Liver (tissue), 9 donors: ENCODE results near the gene SNX18. TPM values are rescaled to one million over a fixed set of nuclear protein-coding genes. Genes with fewer than 3 reads are reported as not detected.

Experiments used
- DNase-seq: peaks from one replicate; pipeline ENCODE4 v3.0.0-alpha.2; 2017; ENCODE audit warnings: low spot score
- H3K27ac ChIP-seq, 2 donors: one replicate each; pipeline ENCODE4 v1.7.0; 2013; ENCODE audit warnings: inconsistent platforms in 2 of 2, low read length in 2 of 2, control low read depth in 1 of 2, low read depth in 1 of 2, mild to moderate bottlenecking in 1 of 2
- H3K27me3 ChIP-seq, 4 donors: one replicate each; pipeline versions ENCODE4 v1.6.1 to v1.7.0; 2013; ENCODE audit warnings: low read length in 3 of 4, inconsistent platforms in 1 of 4, mild to moderate bottlenecking in 1 of 4, moderate library complexity in 1 of 4; ENCODE audit not compliant: control insufficient read depth in 4 of 4, insufficient read depth in 4 of 4
- H3K36me3 ChIP-seq, 4 donors: one replicate each; pipeline versions ENCODE4 v1.6.1 to v1.7.0; 2013; ENCODE audit warnings: low read length in 3 of 4, mild to moderate bottlenecking in 3 of 4, low read depth in 1 of 4, moderate library complexity in 1 of 4; ENCODE audit not compliant: control insufficient read depth in 4 of 4, insufficient read depth in 3 of 4
- H3K4me1 ChIP-seq, 4 donors: one replicate each; pipeline versions ENCODE4 v1.6.1 to v1.7.0; 2013; ENCODE audit warnings: low read length in 3 of 4, mild to moderate bottlenecking in 3 of 4, moderate library complexity in 1 of 4; ENCODE audit not compliant: control insufficient read depth in 4 of 4, insufficient read depth in 4 of 4
- H3K4me3 ChIP-seq, 3 donors: one replicate each; pipeline versions ENCODE4 v1.6.1 to v1.7.0; 2013; ENCODE audit warnings: low read length in 3 of 3, control low read depth in 1 of 3, low read depth in 1 of 3, mild to moderate bottlenecking in 1 of 3
- H3K9ac ChIP-seq, 2 donors: one replicate each; pipeline ENCODE4 v1.7.0; 2013; ENCODE audit warnings: low read length in 2 of 2, mild to moderate bottlenecking in 2 of 2, moderate library complexity in 2 of 2, control low read depth in 1 of 2, low read depth in 1 of 2
- H3K9me3 ChIP-seq, 4 donors: one replicate each; pipeline versions ENCODE4 v1.6.1 to v1.7.0; 2013; ENCODE audit warnings: low read length in 3 of 4; ENCODE audit not compliant: control insufficient read depth in 4 of 4
- CTCF ChIP-seq: fragments of 150-350 bp; IDR thresholded peaks from 2 replicates; pipeline ENCODE4 v1.5.1; 2017; ENCODE audit warnings: improper control_type of control experiment, low read depth, low read length; ENCODE audit not compliant: missing input control
- GABPA ChIP-seq, 2 donors: IDR thresholded peaks in 1 of 2; conservative IDR thresholded peaks in 1 of 2; 2 replicates each; pipeline ENCODE4 v1.6.1; 2016; ENCODE audit warnings: antibody characterized with exemption in 2 of 2, mild to moderate bottlenecking in 1 of 2, moderate library complexity in 1 of 2
- HNF4A ChIP-seq, 2 donors: conservative IDR thresholded peaks; 2 replicates each; pipeline ENCODE4 v1.6.1; 2016; ENCODE audit warnings: antibody characterized with exemption in 2 of 2, mild to moderate bottlenecking in 2 of 2
- RAD21 ChIP-seq, 2 donors: IDR thresholded peaks; 2 replicates each; pipeline ENCODE4 v1.6.1; 2016; ENCODE audit warnings: antibody characterized with exemption in 2 of 2, mild to moderate bottlenecking in 2 of 2
- RXRA ChIP-seq, 2 donors: IDR thresholded peaks; 2 replicates each; pipeline ENCODE4 v1.6.1; 2017 to 2018; ENCODE audit warnings: antibody characterized with exemption in 2 of 2, mild to moderate bottlenecking in 1 of 2
- TAF1 ChIP-seq: conservative IDR thresholded peaks from 2 replicates; pipeline ENCODE4 v1.6.1; 2016; ENCODE audit warnings: antibody characterized with exemption, mild to moderate bottlenecking
- WGBS: extraction: QIAGEN DNeasy Blood & Tissue Kit; methylation state at CpG from one replicate; pipeline ENCODE4 v1.1.7; 2013; 5-methylcytosine and 5-hydroxymethylcytosine counted together
- polyA plus RNA-seq, 2 donors: library from polyadenylated mRNA; stranded (reverse) in 1 of 2; unstranded in 1 of 2; fragments of 200-250 nt in 1 of 2; fragments of >200 nt in 1 of 2; fragmentation: Nextera tagmentation in 1 of 2; extraction: Ambion mirVana in 1 of 2; gene quantifications; one replicate each; pipeline versions ENCODE4 v1.2.1 to v1.2.3, GENCODE V29; 2013 to 2015
- total RNA-seq, 2 donors: library from RNA; depleted of rRNA; stranded (reverse); fragments of >200 nt; gene quantifications; one replicate each; pipeline ENCODE4 v1.2.3, GENCODE V29; 2014
- TF ChIP-seq, protein P1 (sequence below): IDR thresholded peaks from 2 replicates; pipeline ENCODE4 v1.6.1; 2016; ENCODE audit warnings: antibody characterized with exemption, mild to moderate bottlenecking
- TF ChIP-seq, protein P2 (sequence below): IDR thresholded peaks from 2 replicates; pipeline ENCODE4 v1.6.1; 2016; ENCODE audit warnings: antibody characterized with exemption
- donor health status: healthy.
- donor health status: healthy.
- donor health status: healthy.
- donor health status: healthy.
- donor health status: healthy.

Gene SNX18
- total and polyA plus RNA-seq, 4 donors: 4.9 to 32.5 (median 12.6) TPM

DNA sequence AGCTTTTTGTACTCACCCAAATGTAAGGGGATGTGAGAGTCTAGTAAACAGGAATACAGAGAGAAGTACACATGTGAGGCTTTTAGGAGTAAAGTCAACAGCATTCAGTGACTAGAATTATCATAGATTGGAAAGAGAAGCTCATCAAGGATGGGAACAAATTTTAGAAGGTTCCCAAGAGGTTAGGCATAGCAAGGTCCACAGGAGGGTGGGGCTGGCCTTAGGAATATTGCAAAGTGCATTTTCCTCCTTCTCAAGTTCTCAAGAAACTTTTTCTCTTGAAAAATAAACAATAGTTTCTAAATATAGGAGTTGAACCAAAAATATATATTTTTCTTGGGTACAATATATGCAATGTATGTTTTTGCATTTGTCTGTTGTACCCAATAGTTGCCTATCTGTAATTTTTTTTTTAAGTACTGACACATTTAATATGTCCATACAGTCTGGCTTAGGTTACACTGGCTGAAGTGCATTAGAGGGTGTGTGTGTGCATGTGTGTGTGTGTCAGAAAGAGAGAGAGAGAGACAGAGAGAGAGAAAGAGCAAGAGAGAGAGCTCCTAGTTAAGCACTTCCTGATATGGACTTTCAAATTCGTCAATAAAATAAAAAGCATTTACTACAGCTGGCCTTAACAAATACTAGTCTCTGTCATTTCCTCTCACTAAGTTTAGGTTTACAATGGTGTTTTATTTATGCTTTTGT, 62.2 kb downstream of the SNX18 start:
- Histone ChIP-seq H3K9ac (no peak overlapping the region), H3K36me3 (no peaks in the 10 kb centered on the region), H3K27me3 (no peaks in the 10 kb centered on the region), H3K4me1 (peaks cover 5 to 12% (median 10%) of the 10 kb centered on the region in 4 donors), H3K27ac (no peak overlapping the region), H3K9me3 (no peaks in the 10 kb centered on the region), H3K4me3 (no peak overlapping the region)
- 7% methylated on average over 1 of the region's 1 CpG for WGBS
- DNase-seq: no peak
- TF ChIP-seq, protein P1, sequence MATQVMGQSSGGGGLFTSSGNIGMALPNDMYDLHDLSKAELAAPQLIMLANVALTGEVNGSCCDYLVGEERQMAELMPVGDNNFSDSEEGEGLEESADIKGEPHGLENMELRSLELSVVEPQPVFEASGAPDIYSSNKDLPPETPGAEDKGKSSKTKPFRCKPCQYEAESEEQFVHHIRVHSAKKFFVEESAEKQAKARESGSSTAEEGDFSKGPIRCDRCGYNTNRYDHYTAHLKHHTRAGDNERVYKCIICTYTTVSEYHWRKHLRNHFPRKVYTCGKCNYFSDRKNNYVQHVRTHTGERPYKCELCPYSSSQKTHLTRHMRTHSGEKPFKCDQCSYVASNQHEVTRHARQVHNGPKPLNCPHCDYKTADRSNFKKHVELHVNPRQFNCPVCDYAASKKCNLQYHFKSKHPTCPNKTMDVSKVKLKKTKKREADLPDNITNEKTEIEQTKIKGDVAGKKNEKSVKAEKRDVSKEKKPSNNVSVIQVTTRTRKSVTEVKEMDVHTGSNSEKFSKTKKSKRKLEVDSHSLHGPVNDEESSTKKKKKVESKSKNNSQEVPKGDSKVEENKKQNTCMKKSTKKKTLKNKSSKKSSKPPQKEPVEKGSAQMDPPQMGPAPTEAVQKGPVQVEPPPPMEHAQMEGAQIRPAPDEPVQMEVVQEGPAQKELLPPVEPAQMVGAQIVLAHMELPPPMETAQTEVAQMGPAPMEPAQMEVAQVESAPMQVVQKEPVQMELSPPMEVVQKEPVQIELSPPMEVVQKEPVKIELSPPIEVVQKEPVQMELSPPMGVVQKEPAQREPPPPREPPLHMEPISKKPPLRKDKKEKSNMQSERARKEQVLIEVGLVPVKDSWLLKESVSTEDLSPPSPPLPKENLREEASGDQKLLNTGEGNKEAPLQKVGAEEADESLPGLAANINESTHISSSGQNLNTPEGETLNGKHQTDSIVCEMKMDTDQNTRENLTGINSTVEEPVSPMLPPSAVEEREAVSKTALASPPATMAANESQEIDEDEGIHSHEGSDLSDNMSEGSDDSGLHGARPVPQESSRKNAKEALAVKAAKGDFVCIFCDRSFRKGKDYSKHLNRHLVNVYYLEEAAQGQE: no peak
- TF ChIP-seq CTCF (no peak), GABPA (IDR thresholded peaks at IDR 0.05 in 1 of 2, conservative IDR thresholded peaks at IDR 0.05 in 1 of 2) (no peak), TAF1 (no peak)

DNA sequence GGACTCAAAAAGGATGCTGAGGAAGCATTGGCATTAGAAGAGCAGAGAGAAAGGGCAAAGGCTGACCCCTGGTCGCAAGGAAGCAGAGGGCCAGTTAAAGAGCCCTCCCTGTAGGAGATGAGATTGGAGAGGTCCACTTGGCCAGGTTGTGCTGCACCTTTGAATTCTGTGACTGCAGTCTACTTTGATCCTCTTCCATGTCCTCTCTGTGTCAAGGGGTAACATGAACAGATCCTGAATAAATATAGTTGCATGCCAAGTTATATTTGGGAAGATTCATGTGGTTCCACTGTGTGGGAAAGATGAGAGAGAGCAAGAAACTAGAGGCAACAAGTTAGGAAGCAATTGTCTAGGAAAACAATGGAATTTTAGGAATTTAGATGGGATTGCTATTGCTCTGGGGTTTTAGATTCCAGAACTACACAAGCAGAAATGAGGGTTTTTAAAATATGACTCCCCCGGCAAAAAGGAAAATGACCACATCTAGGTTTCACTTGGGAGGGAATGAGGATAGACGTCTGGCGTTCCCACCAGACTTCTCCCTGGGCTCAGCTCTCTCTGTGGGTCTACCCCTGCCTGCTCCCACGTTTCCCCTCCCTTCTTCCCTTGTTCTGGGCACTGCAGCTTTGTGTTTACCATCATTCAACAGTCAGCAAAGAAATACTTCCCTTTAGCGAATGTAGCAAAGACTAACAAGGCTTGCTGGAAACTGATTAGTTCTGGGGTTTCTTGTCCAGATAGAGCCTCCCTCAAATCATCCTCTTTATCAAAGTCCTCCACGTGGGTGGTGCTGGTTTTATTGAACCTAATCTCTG, 63.6 kb downstream of the SNX18 start:
- H3K9me3 ChIP-seq: peaks cover 0 to under 1% (median 0%) of the 10 kb centered on the region in 4 donors
- DNase-seq: no peak
- H3K27ac ChIP-seq: no peak overlapping the region
- H3K4me3 ChIP-seq: no peak overlapping the region
- H3K4me1 ChIP-seq: peaks cover 5 to 12% (median 10%) of the 10 kb centered on the region in 4 donors
- TF ChIP-seq RXRA (IDR thresholded peaks at IDR 0.05): peak; percentile 30 to 66
- TF ChIP-seq RAD21 (IDR thresholded peaks at IDR 0.05): peak in 1 of 2 donors; percentile 9
- TF ChIP-seq HNF4A (conservative IDR thresholded peaks at IDR 0.05): peak; percentile 44 to 46
- TF ChIP-seq, protein P1: no peak
- TF ChIP-seq, protein P2, sequence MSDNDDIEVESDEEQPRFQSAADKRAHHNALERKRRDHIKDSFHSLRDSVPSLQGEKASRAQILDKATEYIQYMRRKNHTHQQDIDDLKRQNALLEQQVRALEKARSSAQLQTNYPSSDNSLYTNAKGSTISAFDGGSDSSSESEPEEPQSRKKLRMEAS: peak; percentile 24
- H3K27me3 ChIP-seq: no peaks in the 10 kb centered on the region
- no peak overlapping the region for H3K9ac ChIP-seq
- WGBS: 42% methylated on average over 7 of the region's 7 CpGs
- H3K36me3 ChIP-seq: no peaks in the 10 kb centered on the region
